Body of pancreas (tissue), 4 donors: ENCODE measurements around the gene CDK5RAP2.

Source experiments
- POLR2A ChIP-seq, 3 donors: fragments of 450-650 bp; IDR thresholded peaks; one replicate each; pipeline ENCODE4 v1.6.1; 2016; ENCODE audit warnings: antibody characterized with exemption in 3 of 3, mild to moderate bottlenecking in 2 of 3
- TF ChIP-seq, protein P1 (sequence below), 7 experiments: fragments of 450-650 bp in 4 of 7; fragments of 200-600 bp in 3 of 7; sonication (generic) in 3 of 7; IDR thresholded peaks; one replicate each; pipeline ENCODE4 v1.5.1; 2016 to 2019; ENCODE audit warnings: antibody characterized with exemption in 7 of 7

- TF ChIP-seq POLR2A (IDR thresholded peaks at IDR 0.05) = no peak
- TF ChIP-seq, protein P1, sequence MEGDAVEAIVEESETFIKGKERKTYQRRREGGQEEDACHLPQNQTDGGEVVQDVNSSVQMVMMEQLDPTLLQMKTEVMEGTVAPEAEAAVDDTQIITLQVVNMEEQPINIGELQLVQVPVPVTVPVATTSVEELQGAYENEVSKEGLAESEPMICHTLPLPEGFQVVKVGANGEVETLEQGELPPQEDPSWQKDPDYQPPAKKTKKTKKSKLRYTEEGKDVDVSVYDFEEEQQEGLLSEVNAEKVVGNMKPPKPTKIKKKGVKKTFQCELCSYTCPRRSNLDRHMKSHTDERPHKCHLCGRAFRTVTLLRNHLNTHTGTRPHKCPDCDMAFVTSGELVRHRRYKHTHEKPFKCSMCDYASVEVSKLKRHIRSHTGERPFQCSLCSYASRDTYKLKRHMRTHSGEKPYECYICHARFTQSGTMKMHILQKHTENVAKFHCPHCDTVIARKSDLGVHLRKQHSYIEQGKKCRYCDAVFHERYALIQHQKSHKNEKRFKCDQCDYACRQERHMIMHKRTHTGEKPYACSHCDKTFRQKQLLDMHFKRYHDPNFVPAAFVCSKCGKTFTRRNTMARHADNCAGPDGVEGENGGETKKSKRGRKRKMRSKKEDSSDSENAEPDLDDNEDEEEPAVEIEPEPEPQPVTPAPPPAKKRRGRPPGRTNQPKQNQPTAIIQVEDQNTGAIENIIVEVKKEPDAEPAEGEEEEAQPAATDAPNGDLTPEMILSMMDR (IDR thresholded peaks at IDR 0.05) = no peak
Observed at GRCh38 chr9:120628207-120628924, 48.4 kb upstream of the CDK5RAP2 start.
